Gastrocnemius medialis (tissue), 4 donors: ENCODE data around the gene B3GLCT. TPM values are rescaled to one million over a fixed set of nuclear protein-coding genes. Genes with fewer than 3 reads are reported as not detected.

Source experiments
- ATAC-seq, 2 donors: fragments of 150-250 bp; one replicate each; pipeline ENCODE4 v1.9.1; 2016
- DNase-seq, 2 donors: peaks; one replicate each; pipeline ENCODE4 v3.0.0-alpha.2; 2019
- H3K27ac ChIP-seq, 4 donors: fragments of 200-600 bp; sonication (generic); 1 replicate in 1 of 4; 2 replicates in 3 of 4; pipeline ENCODE4 v1.5.1; 2016 to 2018; ENCODE audit warnings: mild to moderate bottlenecking in 2 of 4, moderate library complexity in 1 of 4
- H3K27me3 ChIP-seq, 3 donors: fragments of 200-600 bp; sonication (generic) in 2 of 3; 1 replicate in 1 of 3; 2 replicates in 2 of 3; pipeline versions ENCODE4 v1.5.1 to v1.6.0; 2016 to 2019; ENCODE audit warnings: mild to moderate bottlenecking in 1 of 3, moderate library complexity in 1 of 3
- H3K36me3 ChIP-seq, 2 donors: fragments of 200-600 bp; sonication (generic) in 1 of 2; one replicate each; pipeline ENCODE4 v1.5.1; 2017 to 2018
- H3K4me1 ChIP-seq, 2 donors: fragments of 200-600 bp; sonication (generic) in 1 of 2; one replicate each; pipeline ENCODE4 v1.5.1; 2016 to 2017; ENCODE audit warnings: mild to moderate bottlenecking in 2 of 2
- H3K4me3 ChIP-seq, 4 donors: fragments of 200-600 bp; sonication (generic) in 3 of 4; 1 replicate in 1 of 4; 2 replicates in 3 of 4; pipeline ENCODE4 v1.5.1; 2016 to 2019; ENCODE audit warnings: mild to moderate bottlenecking in 2 of 4
- H3K9me3 ChIP-seq, 3 donors: fragments of 200-600 bp; sonication (generic) in 2 of 3; 1 replicate in 1 of 3; 2 replicates in 2 of 3; pipeline ENCODE4 v1.5.1; 2016 to 2019
- CTCF ChIP-seq, 5 experiments: fragments of 450-650 bp in 3 of 5; fragments of 200-600 bp in 2 of 5; sonication (generic) in 2 of 5; IDR thresholded peaks in 4 of 5; conservative IDR thresholded peaks in 1 of 5; 1 replicate in 4 of 5; 2 replicates in 1 of 5; pipeline ENCODE4 v1.5.1; 2016 to 2019; ENCODE audit warnings: antibody characterized with exemption in 5 of 5, mild to moderate bottlenecking in 3 of 5, moderate library complexity in 3 of 5
- POLR2A ChIP-seq, 2 donors: fragments of 450-650 bp; IDR thresholded peaks; one replicate each; pipeline ENCODE4 v1.6.1; 2017; ENCODE audit warnings: antibody characterized with exemption in 2 of 2, mild to moderate bottlenecking in 2 of 2, moderate library complexity in 2 of 2
- in situ Hi-C, 4 donors: fragments of 200-750 bp; cut with MboI; loops; one replicate each; pipeline versions ENCODE4 v1.15.0 to v1.8.0; 2017; ENCODE audit warnings: low sequenced_read_pairs in 4 of 4
- intact Hi-C: fragments of 100-400 bp; cut with DNase I; formaldehyde crosslinking; loops from one replicate; pipeline ENCODE4 v1.15.1; 2023; ENCODE audit warnings: low total_unique reads
- total RNA-seq, 4 donors: library from RNA; depleted of rRNA; stranded (reverse); fragments of >200 nt; gene quantifications; one replicate each; pipeline versions ENCODE4 v1.1.0 to v1.2.3, GENCODE V29; 2016

B3GLCT gene
- total RNA-seq, 4 donors from 2014 or later, result 2.4 to 4.8 (median 3.6) TPM

GRCh38 chr13:31159306-31159705 is 40.5 kb upstream of the B3GLCT start:
- Histone ChIP-seq H3K4me3 (peak overlapping the region in 1 of 4 donors; percentile 95), H3K4me1 (peaks cover 28 to 37% of the 10 kb centered on the region in 2 donors), H3K27ac (no peak overlapping the region), H3K36me3 (peaks cover 0 to 27% of the 10 kb centered on the region in 2 donors), H3K9me3 (no peaks in the 10 kb centered on the region), H3K27me3 (no peaks in the 10 kb centered on the region)
- in situ Hi-C loops (loop anchor here in 1 of 4 donors (25.0 kb wide), 1 partner anchor 547 kb away; the partner anchor contains the start of gene USPL1), intact Hi-C loops (no loop called here)
- TF ChIP-seq POLR2A (IDR thresholded peaks at IDR 0.05) (no peak), CTCF (IDR thresholded peaks at IDR 0.05 in 4 of 5, conservative IDR thresholded peaks at IDR 0.05 in 1 of 5) (no peak)
- ATAC-seq (no peak), DNase-seq (no peak)

GRCh38 chr13:31160857-31161556 is 38.8 kb upstream of the B3GLCT start:
- H3K9me3 ChIP-seq, result no peaks in the 10 kb centered on the region
- peaks cover 0 to 12% of the 10 kb centered on the region in 2 donors for H3K36me3 ChIP-seq
- DNase-seq (peak in 1 of 2 donors; percentile 33), ATAC-seq (peak in 1 of 2 donors; percentile 1)
- peak overlapping the region; percentile 84 to 98 (median 96) for H3K27ac ChIP-seq
- in situ Hi-C loops (loop anchor here in 1 of 4 donors (25.0 kb wide), 1 partner anchor 549 kb away; the partner anchor contains the start of gene USPL1), intact Hi-C loops (loop anchor here (2.0 to 5.0 kb wide), 4 partner anchors 544 to 1376 kb away; partner anchors contain the start of genes HMGB1, N4BP2L2, UBL3 and USPL1)
- peaks cover 28 to 38% of the 10 kb centered on the region in 2 donors for H3K4me1 ChIP-seq
- peak overlapping the region; percentile 82 to 95 (median 93) for H3K4me3 ChIP-seq
- no peaks in the 10 kb centered on the region for H3K27me3 ChIP-seq
- no peak for TF ChIP-seq CTCF (IDR thresholded peaks at IDR 0.05 in 4 of 5, conservative IDR thresholded peaks at IDR 0.05 in 1 of 5)
- TF ChIP-seq POLR2A (IDR thresholded peaks at IDR 0.05), result peak in 1 of 2 donors; percentile 54

GRCh38 chr13:31161557-31162150 is 38.1 kb upstream of the B3GLCT start, which contains the start of gene HSPH1:
Gene HSPH1, minus strand, starts transcription at chr13:31161904. Its CDS starts 322 bp downstream, at chr13:31161582.
- DNase-seq, result peak; percentile 97 to 98
- no peaks in the 10 kb centered on the region for H3K9me3 ChIP-seq
- peak within 1 kb of the TSS; percentile 84 to 98 (median 96) for H3K27ac ChIP-seq
- H3K4me3 ChIP-seq, result peak within 1 kb of the TSS; percentile 82 to 95 (median 93)
- H3K4me1 ChIP-seq, result peaks cover 28 to 42% of the 10 kb centered on the region in 2 donors
- in situ Hi-C loops, result loop anchor here in 1 of 4 donors (25.0 kb wide), 1 partner anchor 549 kb away; the partner anchor contains the start of gene USPL1
- peaks cover 0 to 12% of the 10 kb centered on the region in 2 donors for H3K36me3 ChIP-seq
- intact Hi-C loops, result loop anchor here (1.0 to 5.0 kb wide), 5 partner anchors 39 to 1376 kb away; partner anchors contain the start of genes HMGB1, N4BP2L2, UBL3 and USPL1
- H3K27me3 ChIP-seq, result no peaks in the 10 kb centered on the region
- TF ChIP-seq CTCF (IDR thresholded peaks at IDR 0.05 in 4 of 5, conservative IDR thresholded peaks at IDR 0.05 in 1 of 5), result peak in 1 of 5 experiments; percentile 28
- peak; percentile 74 to 93 for TF ChIP-seq POLR2A (IDR thresholded peaks at IDR 0.05)
- ATAC-seq, result peak; percentile 93 to 95

- in situ Hi-C loops, result loop anchor here in 1 of 4 donors (25.0 kb wide), 1 partner anchor 550 kb away; the partner anchor contains the start of gene USPL1
- intact Hi-C loops, result loop anchor here (1.0 to 5.0 kb wide), 4 partner anchors 38 to 1375 kb away; partner anchors contain the start of genes N4BP2L2, UBL3 and USPL1
- ATAC-seq (peak; percentile 95 to 96), DNase-seq (peak; percentile 95 to 96)
- Histone ChIP-seq H3K36me3 (peaks cover 0 to 6% of the 10 kb centered on the region in 2 donors), H3K27ac (peak overlapping the region; percentile 84 to 98 (median 96)), H3K4me3 (peak overlapping the region; percentile 82 to 95 (median 93)), H3K4me1 (peaks cover 33 to 39% of the 10 kb centered on the region in 2 donors), H3K9me3 (no peaks in the 10 kb centered on the region), H3K27me3 (no peaks in the 10 kb centered on the region)
- peak in 1 of 2 donors; percentile 13 for TF ChIP-seq POLR2A (IDR thresholded peaks at IDR 0.05)
- TF ChIP-seq CTCF (IDR thresholded peaks at IDR 0.05 in 4 of 5, conservative IDR thresholded peaks at IDR 0.05 in 1 of 5), result no peak
Measured at GRCh38 chr13:31162151-31163008, 37.4 kb upstream of the B3GLCT start.
